GM12892 (cell line): Measurements from ENCODE around the gene SPINK2.
A peak's percentile ranks its signal among the peaks of the same experiment; 100 is the strongest.

Experiments
- DNase-seq: peaks from one replicate; pipeline ENCODE4 v3.0.0; 2011; ENCODE audit not compliant: insufficient read length
- FAIRE-seq: peaks from 2 replicates; lab custom pipeline; 2011; peaks lifted over from hg19 to GRCh38; lab: Jason Lieb, UNC
- POLR2A ChIP-seq: IDR thresholded peaks from 2 replicates; pipeline ENCODE4 v1.6.1; 2011; ENCODE audit warnings: low read depth, low read length, control low read depth
- POLR2AphosphoS5 ChIP-seq: IDR thresholded peaks from 2 replicates; pipeline ENCODE4 v1.6.1; 2011; ENCODE audit warnings: low read depth, low read length, control low read depth
- TAF1 ChIP-seq: IDR thresholded peaks from 2 replicates; pipeline ENCODE4 v1.6.1; 2011; ENCODE audit warnings: low read depth, mild to moderate bottlenecking, control low read depth, low read length, borderline replicate concordance

Gene SPINK2

DNA sequence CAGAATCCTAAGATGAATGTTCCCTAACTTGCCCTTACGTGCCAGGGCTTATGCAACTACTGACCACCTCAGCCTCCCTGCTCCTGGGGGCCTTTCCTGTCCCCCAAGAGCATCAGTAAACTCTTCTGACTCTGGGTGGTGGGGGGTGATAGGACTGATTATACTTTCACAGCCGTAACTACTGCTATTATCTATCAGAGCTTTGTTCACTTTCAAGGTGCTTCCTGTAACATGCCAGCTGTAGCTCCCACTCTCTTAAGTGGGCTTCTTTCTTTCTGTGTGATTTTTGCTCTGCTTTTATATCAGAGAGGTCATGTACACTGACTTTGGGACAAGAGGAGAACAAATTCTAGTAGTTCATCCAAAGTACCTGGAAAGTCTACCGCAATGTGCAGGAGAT lies 25.3 kb downstream of the SPINK2 start:
- TF ChIP-seq POLR2A (no peak), POLR2AphosphoS5 (no peak), TAF1 (no peak)
- DNase-seq (no peak), FAIRE-seq (no peak)

DNA sequence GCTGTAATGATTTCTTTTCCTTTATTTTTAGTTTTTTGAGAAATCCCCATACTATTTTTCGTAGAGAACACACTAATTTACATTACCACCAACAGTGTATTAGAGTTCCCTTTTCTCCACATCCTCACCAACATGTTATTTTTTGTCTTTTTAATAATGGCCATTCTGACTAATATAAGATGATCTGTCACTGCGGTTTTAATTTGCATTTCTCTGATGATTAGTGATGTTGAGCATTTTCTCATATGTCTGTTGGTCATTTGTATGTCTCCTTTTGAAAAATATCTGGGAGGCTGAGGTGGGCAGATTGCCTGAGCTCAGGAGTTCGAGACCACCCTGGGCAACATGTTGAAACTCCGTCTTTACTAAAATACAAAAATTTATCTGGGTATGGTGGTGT lies 30.2 kb downstream of the SPINK2 start:
- no peak for TF ChIP-seq TAF1
- no peak for TF ChIP-seq POLR2A
- no peak for TF ChIP-seq POLR2AphosphoS5
- FAIRE-seq (peak; percentile 17), DNase-seq (no peak)

DNA sequence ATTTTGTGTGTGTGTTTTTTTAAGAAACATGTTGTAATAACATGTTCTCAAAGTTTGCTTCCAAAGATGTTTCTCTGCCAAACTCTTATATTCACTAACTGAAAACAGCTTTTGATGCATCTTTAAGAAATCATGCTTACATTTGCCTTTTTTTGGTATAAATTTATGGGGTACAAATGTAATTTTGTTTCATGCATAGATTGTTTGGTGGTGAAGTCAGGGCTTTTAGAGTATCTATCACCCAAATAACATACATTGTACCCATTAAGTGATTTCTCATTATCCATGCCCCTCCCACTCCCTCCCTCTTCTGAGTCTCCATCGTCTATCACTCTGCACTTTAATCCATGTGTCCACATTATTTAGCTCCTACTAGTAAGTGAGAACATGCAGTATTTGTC lies 30.8 kb downstream of the SPINK2 start:
- DNase-seq = no peak
- FAIRE-seq = no peak
- TF ChIP-seq POLR2AphosphoS5 (no peak), TAF1 (no peak), POLR2A (no peak)

DNA sequence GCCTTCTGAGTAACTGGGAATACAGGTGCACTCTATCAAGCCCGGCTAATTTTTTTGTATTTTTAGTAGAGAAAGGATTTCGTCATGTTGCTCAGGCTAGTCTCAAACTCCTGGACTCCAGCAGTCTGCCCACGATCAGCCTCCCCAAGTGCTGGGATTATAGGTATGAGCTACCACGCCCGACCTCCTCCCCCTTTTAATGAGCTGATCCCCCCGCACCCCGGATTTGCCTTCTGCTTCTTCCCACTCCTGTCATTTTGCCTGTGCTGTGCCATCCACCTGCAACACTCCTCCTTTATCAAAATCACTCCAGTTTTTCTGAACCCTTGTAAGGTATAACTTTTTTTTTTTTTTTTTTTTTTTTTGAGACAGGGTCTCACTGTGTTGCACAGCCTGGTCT lies 33.4 kb downstream of the SPINK2 start:
- FAIRE-seq = no peak
- TF ChIP-seq TAF1 = no peak
- TF ChIP-seq POLR2A = no peak
- TF ChIP-seq POLR2AphosphoS5 = no peak

DNA sequence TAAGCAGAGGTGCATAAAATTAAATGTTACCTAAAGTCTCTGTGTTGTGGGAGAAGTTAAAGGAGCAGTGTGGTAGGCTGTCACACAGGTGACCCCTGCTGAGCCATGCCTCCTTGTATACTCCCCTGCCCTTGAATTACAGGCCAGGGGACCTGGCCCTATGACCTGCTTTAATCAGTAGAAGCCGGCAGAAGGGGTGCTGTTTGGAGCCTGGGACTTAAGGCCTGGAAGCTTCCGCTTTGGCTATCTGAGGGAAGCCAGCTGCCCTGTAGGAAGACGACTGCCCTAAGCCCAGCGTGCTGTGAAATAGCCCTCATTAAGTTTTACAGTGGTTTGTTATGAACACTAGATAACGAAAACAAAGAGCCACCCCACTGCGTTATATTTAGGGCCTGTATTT lies 34.1 kb downstream of the SPINK2 start:
- DNase-seq (no peak), FAIRE-seq (no peak)
- TF ChIP-seq POLR2AphosphoS5 (no peak), POLR2A (no peak), TAF1 (no peak)

More for the DNA sequence above, 33.4 kb downstream of the SPINK2 start:
- no peak for DNase-seq

DNA sequence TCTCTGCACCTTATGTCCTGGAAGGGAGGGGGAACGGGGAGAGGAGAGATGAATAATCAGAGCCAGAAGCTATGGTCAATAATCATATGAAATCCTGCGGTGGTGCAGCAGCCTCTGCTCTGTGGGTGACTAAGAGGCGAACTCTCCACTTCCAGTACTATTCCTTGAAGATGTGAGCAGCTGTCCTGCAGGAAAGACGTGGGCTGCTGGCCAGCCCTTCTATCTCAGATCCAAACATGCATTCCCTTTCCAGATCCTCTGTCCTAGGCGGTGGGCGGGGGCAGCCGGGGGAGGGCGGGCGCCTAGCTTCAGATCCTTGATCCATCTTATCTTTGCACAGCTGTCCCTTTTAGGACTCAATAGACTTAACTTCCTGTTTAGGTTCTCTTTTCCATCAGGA lies 34.5 kb downstream of the SPINK2 start:
- DNase-seq (no peak), FAIRE-seq (no peak)
- no peak for TF ChIP-seq TAF1
- no peak for TF ChIP-seq POLR2A
- TF ChIP-seq POLR2AphosphoS5 = no peak

DNA sequence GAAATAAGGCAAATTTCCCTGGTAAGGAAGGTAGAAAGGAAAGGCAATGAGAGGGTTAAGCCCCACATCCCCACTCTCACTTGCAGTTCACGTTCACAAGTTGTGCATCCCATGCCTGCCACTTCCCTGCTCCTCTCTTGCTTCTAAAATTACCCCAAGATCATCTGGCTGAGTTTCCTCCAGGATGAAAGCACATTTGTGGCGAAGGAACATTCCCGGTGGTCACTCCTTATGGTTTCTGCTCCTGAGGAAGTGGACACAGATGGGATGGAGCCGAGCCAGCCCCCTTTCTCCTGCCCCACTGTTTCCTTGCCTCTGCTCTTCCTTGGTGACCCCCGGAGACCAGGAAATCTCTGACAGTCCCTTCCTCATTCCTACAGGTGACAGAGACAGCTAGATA lies 37.5 kb downstream of the SPINK2 start:
- no peak for FAIRE-seq
- TF ChIP-seq POLR2A (no peak), POLR2AphosphoS5 (no peak), TAF1 (no peak)
- no peak for DNase-seq

DNA sequence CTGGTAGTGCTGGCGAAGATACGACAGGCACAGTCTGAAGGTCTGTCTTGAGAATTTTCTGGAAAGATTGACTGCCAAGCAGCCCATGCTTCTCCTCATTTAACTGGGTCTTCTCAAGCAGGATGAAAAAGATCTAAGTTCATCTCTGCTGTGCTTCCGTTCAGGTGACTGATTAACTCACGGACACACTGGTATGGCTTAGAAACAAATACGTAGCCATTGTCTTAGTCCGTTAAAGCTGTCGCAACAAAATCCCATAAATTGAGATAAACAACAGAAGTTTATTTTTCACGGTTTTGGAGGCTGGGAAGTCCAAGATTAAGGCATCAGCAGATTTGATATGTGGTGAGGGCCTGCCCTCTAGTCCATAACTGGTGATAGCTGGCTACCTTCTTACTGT lies 39.5 kb downstream of the SPINK2 start:
- no peak for DNase-seq
- TF ChIP-seq POLR2A = no peak
- TF ChIP-seq POLR2AphosphoS5 = no peak
- no peak for TF ChIP-seq TAF1
- no peak for FAIRE-seq

DNA sequence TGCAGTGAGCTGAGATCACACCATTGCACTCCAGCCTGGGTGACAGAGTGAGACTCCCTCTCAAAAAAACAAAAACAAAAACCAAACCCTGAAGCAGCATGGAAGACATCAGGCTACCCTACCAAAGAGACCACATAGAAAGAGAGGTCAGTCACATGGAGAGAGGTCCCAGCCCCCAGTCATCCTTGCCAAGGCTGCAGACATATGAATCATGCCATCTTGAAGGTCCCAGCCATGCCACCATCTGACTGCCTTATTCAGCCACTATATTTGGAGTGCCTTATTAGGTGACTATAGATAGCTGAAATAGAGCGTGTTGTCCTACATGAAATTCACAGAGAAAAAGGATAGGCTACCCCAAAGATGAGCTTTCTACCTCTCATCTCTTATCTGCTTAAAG lies 48.2 kb downstream of the SPINK2 start:
- DNase-seq (no peak), FAIRE-seq (no peak)
- no peak for TF ChIP-seq TAF1
- TF ChIP-seq POLR2AphosphoS5 = no peak
- TF ChIP-seq POLR2A = no peak

DNA sequence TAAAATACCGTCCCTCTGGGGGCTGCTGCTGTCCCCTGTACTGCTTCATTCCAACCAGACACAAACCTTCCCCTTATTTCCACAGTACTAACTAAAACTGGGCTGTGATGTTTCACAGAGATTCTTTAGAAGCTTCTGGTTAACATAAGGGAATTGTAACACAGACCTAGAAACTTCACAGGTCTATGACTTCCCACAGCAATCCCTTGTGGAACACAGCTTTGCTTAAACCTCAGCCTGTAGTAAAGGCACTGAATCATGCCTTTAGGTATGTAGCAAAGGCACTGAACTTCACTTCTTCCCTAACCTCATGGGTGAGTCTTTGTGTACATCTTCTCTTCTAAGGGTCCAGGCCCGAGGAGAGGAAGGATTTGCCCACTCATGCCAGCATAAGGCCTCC lies 49.4 kb downstream of the SPINK2 start:
- no peak for TF ChIP-seq POLR2AphosphoS5
- TF ChIP-seq TAF1 = no peak
- no peak for TF ChIP-seq POLR2A
- FAIRE-seq (no peak), DNase-seq (no peak)

DNA sequence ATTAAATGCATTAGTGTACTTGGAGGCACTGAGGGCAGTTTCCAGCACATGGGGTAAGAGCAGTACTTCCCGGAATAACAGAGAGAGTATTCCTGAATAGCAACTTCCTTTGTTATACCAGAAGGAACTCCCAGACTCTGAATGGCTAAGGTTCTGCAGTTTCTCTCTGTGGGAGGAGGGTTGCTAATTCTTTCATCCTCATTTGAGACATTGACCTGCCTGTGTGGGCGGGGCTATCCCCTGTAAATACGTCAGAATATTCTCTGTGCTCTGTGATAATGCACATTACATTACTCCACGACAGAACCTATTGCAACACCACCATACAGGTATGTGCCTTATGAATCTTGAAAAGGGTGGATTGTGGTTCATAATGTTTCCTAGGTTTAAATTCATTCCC lies 52.7 kb downstream of the SPINK2 start:
- no peak for TF ChIP-seq TAF1
- TF ChIP-seq POLR2A = no peak
- no peak for TF ChIP-seq POLR2AphosphoS5
- FAIRE-seq (no peak), DNase-seq (no peak)

DNA sequence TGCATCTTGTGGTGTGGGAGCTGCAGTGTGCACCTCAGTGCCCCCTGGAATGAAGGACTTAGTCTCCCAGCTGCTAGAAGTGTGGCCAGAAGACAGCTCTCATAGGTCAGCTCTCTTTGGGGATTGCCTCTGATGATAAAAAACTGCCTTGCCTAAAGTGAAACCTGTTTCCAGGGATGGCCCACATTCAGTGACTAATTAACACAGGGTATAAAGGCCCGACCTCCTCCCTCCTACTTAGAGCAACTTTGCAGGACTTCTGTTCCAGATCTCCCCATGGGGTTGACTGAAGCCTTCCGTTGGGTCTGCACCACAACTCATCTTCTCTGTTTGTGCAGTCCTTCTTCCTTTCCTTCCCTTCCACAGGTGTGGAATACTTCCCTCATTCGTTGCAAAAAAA lies 53.2 kb downstream of the SPINK2 start:
- FAIRE-seq (no peak), DNase-seq (no peak)
- TF ChIP-seq TAF1 (no peak), POLR2A (no peak), POLR2AphosphoS5 (no peak)
